Loucy (cell line): ENCODE measurements around the gene FAM193A.

ENCODE experiments used
- H2AFZ ChIP-seq: fragments of 200-600 bp; sonication (generic); 2 replicates; pipeline ENCODE4 v1.6.0; 2016; ENCODE audit warnings: antibody characterized with exemption, mild to moderate bottlenecking, low read length, moderate library complexity
- H3F3A ChIP-seq: fragments of 200-600 bp; 2 replicates; pipeline ENCODE4 v1.6.0; 2016; ENCODE audit warnings: antibody characterized with exemption, low read depth, mild to moderate bottlenecking
- H3K27me3 ChIP-seq: fragments of 200-600 bp; sonication (generic); 2 replicates; pipeline ENCODE4 v1.6.1; 2014; ENCODE audit warnings: low read length, mild to moderate bottlenecking; ENCODE audit not compliant: insufficient read depth, poor library complexity, severe bottlenecking
- H3K36me3 ChIP-seq: fragments of 200-600 bp; sonication (generic); 2 replicates; pipeline ENCODE4 v1.6.1; 2016; ENCODE audit warnings: low read length; ENCODE audit not compliant: insufficient read depth
- H3K4me1 ChIP-seq: fragments of 200-600 bp; sonication (generic); 2 replicates; pipeline ENCODE4 v1.5.1; 2014; ENCODE audit warnings: low read length, mild to moderate bottlenecking; ENCODE audit not compliant: insufficient read depth, poor library complexity, severe bottlenecking
- H3K4me2 ChIP-seq: fragments of 200-600 bp; sonication (generic); 2 replicates; pipeline ENCODE4 v1.6.0; 2014; ENCODE audit warnings: antibody characterized with exemption, low read length, low read depth, mild to moderate bottlenecking; ENCODE audit not compliant: poor library complexity, severe bottlenecking
- H3K4me3 ChIP-seq: fragments of 200-600 bp; sonication (generic); 2 replicates; pipeline ENCODE4 v1.5.1; 2014; ENCODE audit warnings: low read length, mild to moderate bottlenecking, mixed read lengths; ENCODE audit not compliant: poor library complexity, severe bottlenecking
- H3K79me2 ChIP-seq: fragments of 200-600 bp; sonication (generic); 2 replicates; pipeline ENCODE4 v1.6.1; 2014; ENCODE audit warnings: low read length; ENCODE audit not compliant: insufficient read depth
- H3K9ac ChIP-seq: fragments of 200-600 bp; sonication (generic); 2 replicates; pipeline ENCODE4 v1.6.0; 2014; ENCODE audit warnings: mild to moderate bottlenecking, low read depth, low read length, moderate library complexity; ENCODE audit not compliant: poor library complexity, severe bottlenecking
- H3K9me2 ChIP-seq: fragments of 200-600 bp; sonication (generic); replicated peaks from 2 replicates; pipeline ENCODE4 v1.6.1; 2016; ENCODE audit warnings: low read depth, low read length, mixed read lengths
- H3K9me3 ChIP-seq: fragments of 200-600 bp; sonication (generic); 2 replicates; pipeline ENCODE4 v1.6.1; 2014; ENCODE audit warnings: mild to moderate bottlenecking, antibody characterized with exemption, low read length, low read depth; ENCODE audit not compliant: insufficient read depth
- H4K20me1 ChIP-seq: fragments of 200-600 bp; sonication (generic); 2 replicates; pipeline ENCODE4 v1.6.0; 2014; ENCODE audit warnings: antibody characterized with exemption, low read length, mild to moderate bottlenecking; ENCODE audit not compliant: insufficient read depth, poor library complexity, severe bottlenecking
- EZH2phosphoT487 ChIP-seq: fragments of 200-600 bp; IDR thresholded peaks from 2 replicates; pipeline ENCODE4 v1.6.1; 2018; ENCODE audit warnings: antibody characterized with exemption, mild to moderate bottlenecking, moderate library complexity, borderline replicate concordance
- TF ChIP-seq, protein P1 (sequence below): fragments of 200-600 bp; sonication (generic); conservative IDR thresholded peaks from 2 replicates; pipeline ENCODE4 v1.5.1; 2014; ENCODE audit warnings: mild to moderate bottlenecking, antibody characterized with exemption, low read length

The FAM193A gene

DNA sequence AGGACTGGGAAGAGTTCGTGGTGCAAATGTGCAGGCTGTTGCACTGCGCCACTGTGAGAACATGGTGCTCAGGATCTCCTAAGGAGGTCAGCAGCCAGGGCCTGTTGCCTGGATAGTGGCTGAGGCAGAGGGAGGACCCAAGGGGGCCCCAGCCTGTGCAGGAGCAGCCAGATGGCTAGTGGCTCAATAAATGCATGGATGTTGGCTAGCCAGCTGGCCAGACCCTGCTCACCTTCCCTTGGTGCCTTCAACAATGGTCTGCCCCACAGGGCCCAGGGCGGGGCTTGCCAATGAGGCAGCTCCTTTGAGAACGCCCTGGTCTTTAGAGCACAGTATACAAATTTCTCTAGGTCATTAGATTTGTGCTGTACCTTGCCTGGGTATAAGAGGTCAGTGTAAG is 152.2 kb downstream of the FAM193A start:
- Histone ChIP-seq H4K20me1 (peaks cover 4% of the 10 kb centered on the region), H3K4me3 (no peak overlapping the region), H3K4me2 (no peak overlapping the region), H2AFZ (no peak overlapping the region), H3K9me3 (no peaks in the 10 kb centered on the region), H3K36me3 (peaks cover 86% of the 10 kb centered on the region; the same call in 1 of the 2 replicates), H3K9ac (no peak overlapping the region), H3K9me2 (no peaks in the 10 kb centered on the region), H3K79me2 (no peaks in the 10 kb centered on the region), H3K4me1 (no peaks in the 10 kb centered on the region), H3K27me3 (no peaks in the 10 kb centered on the region), H3F3A (no peaks in the 10 kb centered on the region)
- TF ChIP-seq EZH2phosphoT487 = no peak
- TF ChIP-seq, protein P1, sequence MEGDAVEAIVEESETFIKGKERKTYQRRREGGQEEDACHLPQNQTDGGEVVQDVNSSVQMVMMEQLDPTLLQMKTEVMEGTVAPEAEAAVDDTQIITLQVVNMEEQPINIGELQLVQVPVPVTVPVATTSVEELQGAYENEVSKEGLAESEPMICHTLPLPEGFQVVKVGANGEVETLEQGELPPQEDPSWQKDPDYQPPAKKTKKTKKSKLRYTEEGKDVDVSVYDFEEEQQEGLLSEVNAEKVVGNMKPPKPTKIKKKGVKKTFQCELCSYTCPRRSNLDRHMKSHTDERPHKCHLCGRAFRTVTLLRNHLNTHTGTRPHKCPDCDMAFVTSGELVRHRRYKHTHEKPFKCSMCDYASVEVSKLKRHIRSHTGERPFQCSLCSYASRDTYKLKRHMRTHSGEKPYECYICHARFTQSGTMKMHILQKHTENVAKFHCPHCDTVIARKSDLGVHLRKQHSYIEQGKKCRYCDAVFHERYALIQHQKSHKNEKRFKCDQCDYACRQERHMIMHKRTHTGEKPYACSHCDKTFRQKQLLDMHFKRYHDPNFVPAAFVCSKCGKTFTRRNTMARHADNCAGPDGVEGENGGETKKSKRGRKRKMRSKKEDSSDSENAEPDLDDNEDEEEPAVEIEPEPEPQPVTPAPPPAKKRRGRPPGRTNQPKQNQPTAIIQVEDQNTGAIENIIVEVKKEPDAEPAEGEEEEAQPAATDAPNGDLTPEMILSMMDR = no peak

DNA sequence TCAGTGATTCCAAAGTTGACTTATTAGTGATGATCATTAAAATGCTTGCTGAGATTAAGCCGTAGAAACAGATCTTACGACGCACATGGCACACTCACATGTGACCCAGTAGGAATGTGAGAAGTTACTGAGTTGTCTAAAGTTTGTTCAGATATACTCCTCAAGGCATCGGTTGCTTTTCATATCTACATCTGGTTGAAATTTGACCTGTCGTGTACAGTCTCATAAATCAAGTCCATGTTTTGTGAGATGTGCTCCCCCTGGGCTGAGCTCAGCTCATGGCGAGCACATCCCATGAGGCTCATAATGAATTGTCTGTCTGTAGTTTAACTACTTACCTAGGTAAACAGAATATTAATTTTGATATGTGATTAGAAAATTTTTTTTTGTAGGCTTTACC is 152.7 kb downstream of the FAM193A start:
- Histone ChIP-seq H3K4me1 (no peaks in the 10 kb centered on the region), H3K9me2 (no peaks in the 10 kb centered on the region), H3K79me2 (no peaks in the 10 kb centered on the region), H4K20me1 (peaks cover 4% of the 10 kb centered on the region), H3K27me3 (no peaks in the 10 kb centered on the region), H3K9ac (no peak overlapping the region), H3F3A (no peaks in the 10 kb centered on the region), H2AFZ (no peak overlapping the region), H3K9me3 (no peaks in the 10 kb centered on the region), H3K36me3 (peaks cover 86% of the 10 kb centered on the region; the same call in 1 of the 2 replicates), H3K4me2 (no peak overlapping the region), H3K4me3 (no peak overlapping the region)
- no peak for TF ChIP-seq EZH2phosphoT487
- TF ChIP-seq, protein P1 = no peak

DNA sequence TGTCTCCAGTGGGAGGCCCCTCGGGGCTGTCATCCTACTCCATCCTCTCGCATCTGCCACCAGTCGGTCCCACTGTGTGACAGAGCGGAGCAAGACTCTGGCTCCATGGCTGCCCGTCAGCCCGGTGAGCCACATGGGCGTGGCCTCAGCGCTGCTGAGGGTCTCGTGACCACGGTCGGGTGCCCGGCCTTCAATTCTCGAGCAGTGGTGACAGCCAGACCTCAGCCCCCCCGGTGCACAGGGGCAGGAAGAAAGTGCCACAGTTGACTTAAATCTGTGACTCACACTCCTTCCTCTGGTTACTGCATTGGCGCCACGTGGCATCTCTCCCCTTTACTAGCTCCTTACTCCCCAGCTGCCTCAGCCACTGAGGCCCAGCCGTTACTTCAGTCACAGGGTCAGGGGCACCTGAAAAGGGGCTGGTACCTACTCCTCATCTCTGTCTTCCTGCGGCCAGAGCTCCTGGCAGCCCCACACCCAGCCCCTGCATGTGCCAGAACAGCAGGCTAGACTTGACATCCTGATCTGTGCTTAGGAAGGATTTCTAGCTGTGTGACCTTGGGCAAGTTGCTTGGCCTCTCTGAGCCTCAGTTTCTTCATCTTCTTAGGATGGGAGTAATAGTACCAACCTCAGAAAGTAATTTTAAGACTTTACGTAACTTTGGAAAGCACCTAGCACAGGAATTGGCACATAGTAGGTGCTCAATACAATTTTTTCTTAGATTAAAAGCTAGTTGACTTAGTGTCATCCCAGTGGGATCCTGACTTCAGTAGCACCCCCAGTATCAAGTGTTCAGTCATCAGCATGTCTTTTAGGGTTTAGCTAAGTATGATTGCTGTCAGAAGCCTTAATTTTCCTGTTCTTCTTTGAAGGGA is 153.6 kb downstream of the FAM193A start:
- H3K4me2 ChIP-seq = no peak overlapping the region
- no peaks in the 10 kb centered on the region for H3F3A ChIP-seq
- no peaks in the 10 kb centered on the region for H3K4me1 ChIP-seq
- H3K36me3 ChIP-seq = peaks cover 86% of the 10 kb centered on the region; the same call in 1 of the 2 replicates
- H3K27me3 ChIP-seq = no peaks in the 10 kb centered on the region
- H3K79me2 ChIP-seq = no peaks in the 10 kb centered on the region
- no peaks in the 10 kb centered on the region for H3K9me2 ChIP-seq
- H3K9ac ChIP-seq = no peak overlapping the region
- H3K9me3 ChIP-seq = no peaks in the 10 kb centered on the region
- TF ChIP-seq EZH2phosphoT487 = no peak
- TF ChIP-seq, protein P1 = no peak
- peaks cover 4% of the 10 kb centered on the region for H4K20me1 ChIP-seq
- H3K4me3 ChIP-seq = no peak overlapping the region
- no peak overlapping the region for H2AFZ ChIP-seq
